ENCODE results near the gene OXTR.

DNA sequence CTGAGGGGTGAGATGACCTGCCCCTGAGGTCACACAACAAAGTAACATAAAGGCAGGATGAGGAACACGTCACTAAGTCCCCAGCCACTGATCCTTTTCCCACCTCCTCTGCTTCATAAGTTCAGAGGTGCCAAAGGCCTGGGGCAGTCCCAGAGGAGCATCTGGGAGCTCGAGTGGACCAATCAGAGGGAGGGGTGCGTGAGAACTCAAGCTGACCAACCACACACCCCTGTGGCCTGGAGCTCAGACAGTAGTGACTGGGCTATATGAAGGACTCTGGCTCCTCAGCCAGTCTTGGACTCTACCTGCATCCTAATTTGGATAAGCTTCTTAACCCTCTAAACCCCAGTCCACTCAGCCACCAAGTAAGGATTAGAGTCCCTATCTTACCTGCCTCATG is 63.8 kb downstream of the OXTR start:
- TF ChIP-seq EZH2phosphoT487 (IDR thresholded peaks at IDR 0.05; ENCODE audit: borderline replicate concordance, low read length) = no peak
- TF ChIP-seq, protein P1, sequence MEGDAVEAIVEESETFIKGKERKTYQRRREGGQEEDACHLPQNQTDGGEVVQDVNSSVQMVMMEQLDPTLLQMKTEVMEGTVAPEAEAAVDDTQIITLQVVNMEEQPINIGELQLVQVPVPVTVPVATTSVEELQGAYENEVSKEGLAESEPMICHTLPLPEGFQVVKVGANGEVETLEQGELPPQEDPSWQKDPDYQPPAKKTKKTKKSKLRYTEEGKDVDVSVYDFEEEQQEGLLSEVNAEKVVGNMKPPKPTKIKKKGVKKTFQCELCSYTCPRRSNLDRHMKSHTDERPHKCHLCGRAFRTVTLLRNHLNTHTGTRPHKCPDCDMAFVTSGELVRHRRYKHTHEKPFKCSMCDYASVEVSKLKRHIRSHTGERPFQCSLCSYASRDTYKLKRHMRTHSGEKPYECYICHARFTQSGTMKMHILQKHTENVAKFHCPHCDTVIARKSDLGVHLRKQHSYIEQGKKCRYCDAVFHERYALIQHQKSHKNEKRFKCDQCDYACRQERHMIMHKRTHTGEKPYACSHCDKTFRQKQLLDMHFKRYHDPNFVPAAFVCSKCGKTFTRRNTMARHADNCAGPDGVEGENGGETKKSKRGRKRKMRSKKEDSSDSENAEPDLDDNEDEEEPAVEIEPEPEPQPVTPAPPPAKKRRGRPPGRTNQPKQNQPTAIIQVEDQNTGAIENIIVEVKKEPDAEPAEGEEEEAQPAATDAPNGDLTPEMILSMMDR (conservative IDR thresholded peaks at IDR 0.05; ENCODE audit: low read depth, low read length) = no peak

All from PC-3 (cell line).